WERI-Rb-1 (cell line): Measurements from ENCODE around the gene LRPPRC.

Source experiments
- DNase-seq: peaks from one replicate; pipeline ENCODE4 v3.0.0-alpha.2; 2020
- H3K27ac ChIP-seq: fragments of 250-450 bp; sonication (Bioruptor Pico); 2 replicates; pipeline ENCODE4 v1.5.1; 2020; ENCODE audit warnings: mild to moderate bottlenecking, moderate library complexity
- H3K27me3 ChIP-seq: fragments of 250-450 bp; sonication (Bioruptor Pico); 2 replicates; pipeline ENCODE4 v1.5.1; 2021; ENCODE audit warnings: mild to moderate bottlenecking, low read depth, moderate library complexity; ENCODE audit not compliant: insufficient read depth, severe bottlenecking
- H3K36me3 ChIP-seq: fragments of 250-450 bp; sonication (Bioruptor Pico); 2 replicates; pipeline ENCODE4 v1.5.1; 2020; ENCODE audit warnings: mild to moderate bottlenecking, moderate library complexity
- H3K4me3 ChIP-seq: 2 replicates; pipeline ENCODE4 v1.5.1; 2011; ENCODE audit warnings: low read depth, mild to moderate bottlenecking, control low read depth, low read length
- H3K9me3 ChIP-seq: fragments of 250-450 bp; sonication (Bioruptor Pico); 2 replicates; pipeline ENCODE4 v1.5.1; 2021; ENCODE audit warnings: mild to moderate bottlenecking, moderate library complexity; ENCODE audit not compliant: severe bottlenecking
- CTCF ChIP-seq: IDR thresholded peaks from 2 replicates; pipeline ENCODE4 v1.5.1; 2011; ENCODE audit warnings: low read depth, mild to moderate bottlenecking, control low read depth, inconsistent platforms, low read length

Gene LRPPRC

GRCh38 chr2:43837033-43837432 is 158.8 kb downstream of the LRPPRC start:
- no peaks in the 10 kb centered on the region for H3K36me3 ChIP-seq
- no peaks in the 10 kb centered on the region for H3K27me3 ChIP-seq
- no peak overlapping the region for H3K4me3 ChIP-seq
- no peaks in the 10 kb centered on the region for H3K9me3 ChIP-seq
- no peak for DNase-seq
- H3K27ac ChIP-seq: no peak overlapping the region
- no peak for TF ChIP-seq CTCF
